Stomach (tissue), 4 donors: ENCODE results near the gene STAU1.

ENCODE experiments used
- CTCF ChIP-seq, 7 experiments: fragments of 450-650 bp in 4 of 7; fragments of 200-600 bp in 3 of 7; sonication (generic) in 3 of 7; IDR thresholded peaks; one replicate each; pipeline ENCODE4 v1.5.1; 2016 to 2019; ENCODE audit warnings: antibody characterized with exemption in 7 of 7, control low read depth in 2 of 7, mild to moderate bottlenecking in 1 of 7
- EP300 ChIP-seq: sonication (generic); formaldehyde crosslinking; IDR thresholded peaks from one replicate; pipeline ENCODE4 v1.6.1; 2017; ENCODE audit warnings: antibody characterized with exemption
- POLR2AphosphoS5 ChIP-seq, 3 donors: sonication (generic); formaldehyde crosslinking; IDR thresholded peaks; one replicate each; pipeline ENCODE4 v1.6.1; 2016; ENCODE audit warnings: antibody characterized with exemption in 3 of 3

DNA sequence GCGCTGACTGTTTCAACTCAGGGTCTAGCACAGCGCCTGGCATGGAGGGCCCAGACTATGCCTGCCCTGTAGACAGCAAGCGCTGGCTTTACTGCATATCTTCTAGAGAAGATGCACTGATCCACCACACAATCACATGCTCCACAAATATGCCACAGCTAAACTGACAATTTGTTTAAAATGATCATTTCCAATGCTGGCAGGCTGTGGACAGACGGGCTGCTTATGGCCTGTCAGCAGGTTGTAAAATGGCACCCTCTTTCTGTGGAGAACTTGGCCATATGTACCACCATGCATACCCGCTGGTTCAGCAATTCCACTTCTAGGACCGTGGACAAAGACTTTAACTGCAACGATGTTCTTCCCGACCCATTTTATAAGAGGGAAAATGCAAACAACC is 40.8 kb downstream of the STAU1 start:
- no peak for TF ChIP-seq EP300
- TF ChIP-seq POLR2AphosphoS5 (IDR thresholded peaks at IDR 0.05), result no peak
- no peak for TF ChIP-seq CTCF (IDR thresholded peaks at IDR 0.05)
